ENCODE measurements around the gene LHFPL6.

Gene LHFPL6

GRCh38 chr13:39552246-39552645, 50.7 kb downstream of the LHFPL6 start:
- DNase-seq: peak; percentile 95

GRCh38 chr13:39550931-39551330, 52.1 kb downstream of the LHFPL6 start:
- DNase-seq: no peak

GRCh38 chr13:39547108-39547507, 55.9 kb downstream of the LHFPL6 start:
- no peak for DNase-seq

- no peak for DNase-seq
Measured at GRCh38 chr13:39542361-39542760, 60.6 kb downstream of the LHFPL6 start.

- DNase-seq: peak; percentile 16
Measured at GRCh38 chr13:39540929-39541605, 61.9 kb downstream of the LHFPL6 start.

- peak; percentile 98 for DNase-seq
Measured at GRCh38 chr13:39538816-39539790, 63.9 kb downstream of the LHFPL6 start.

- DNase-seq: no peak
Measured at GRCh38 chr13:39536906-39537305, 66.1 kb downstream of the LHFPL6 start.

GRCh38 chr13:39536274-39536673, 66.7 kb downstream of the LHFPL6 start:
- no peak for DNase-seq

- DNase-seq: no peak
Measured at GRCh38 chr13:39533651-39534150, 69.3 kb downstream of the LHFPL6 start.

- no peak for DNase-seq
Measured at GRCh38 chr13:39531646-39532045, 71.3 kb downstream of the LHFPL6 start.

- DNase-seq: no peak
Measured at GRCh38 chr13:39530916-39531315, 72.1 kb downstream of the LHFPL6 start.

- DNase-seq: no peak
Measured at GRCh38 chr13:39528661-39528980, 74.4 kb downstream of the LHFPL6 start.

- DNase-seq: no peak
Measured at GRCh38 chr13:39527961-39528660, 74.9 kb downstream of the LHFPL6 start.

GRCh38 chr13:39527301-39527700, 75.7 kb downstream of the LHFPL6 start:
- DNase-seq: no peak

- DNase-seq: no peak
Measured at GRCh38 chr13:39526499-39526898, 76.5 kb downstream of the LHFPL6 start.

GRCh38 chr13:39525506-39525905, 77.5 kb downstream of the LHFPL6 start:
- no peak for DNase-seq

GRCh38 chr13:39524795-39525194, 78.2 kb downstream of the LHFPL6 start:
- DNase-seq: no peak

- DNase-seq: no peak
Measured at GRCh38 chr13:39522329-39522728, 80.7 kb downstream of the LHFPL6 start.

GRCh38 chr13:39521701-39522100, 81.3 kb downstream of the LHFPL6 start:
- DNase-seq: no peak

GRCh38 chr13:39516096-39516495, 86.9 kb downstream of the LHFPL6 start:
- peak; percentile 64 for DNase-seq

GRCh38 chr13:39515224-39515714, 87.7 kb downstream of the LHFPL6 start:
- DNase-seq: peak; percentile 68

GRCh38 chr13:39512687-39513086, 90.3 kb downstream of the LHFPL6 start:
- peak; percentile 45 for DNase-seq

- DNase-seq: peak; percentile 99
Measured at GRCh38 chr13:39510316-39510695, 92.7 kb downstream of the LHFPL6 start.

Data from NCI-H146 (cell line).